ENCODE measurements around the gene DDRGK1. TPM values are rescaled to one million over a fixed set of nuclear protein-coding genes. Genes with fewer than 3 reads are reported as not detected.

The DDRGK1 gene
- total RNA-seq, 1 donor from 2014 or later = 108 TPM

GRCh38 chr20:3203315-3204123, 963 bp downstream of the DDRGK1 start:
- no peak for TF ChIP-seq CTCF (IDR thresholded peaks at IDR 0.05; ENCODE audit: insufficient read depth, low read length, poor library complexity, severe bottlenecking)
- peaks cover 2% of the 10 kb centered on the region for H3K36me3 ChIP-seq (ENCODE audit: control insufficient read depth, insufficient read depth, low read length)
- H3K4me3 ChIP-seq (ENCODE audit: low read depth, low read length) = peak overlapping the region; percentile 69
- DNase-seq (ENCODE audit: low read depth) = no peak
- no peaks in the 10 kb centered on the region for H3K27me3 ChIP-seq (ENCODE audit: control insufficient read depth, insufficient read depth, low read length)

- Histone ChIP-seq H3K27me3 (ENCODE audit: control insufficient read depth, insufficient read depth, low read length) (no peaks in the 10 kb centered on the region), H3K36me3 (ENCODE audit: control insufficient read depth, insufficient read depth, low read length) (peaks cover 2% of the 10 kb centered on the region), H3K4me3 (ENCODE audit: low read depth, low read length) (peak overlapping the region; percentile 69)
- no peak for DNase-seq (ENCODE audit: low read depth)
- no peak for TF ChIP-seq CTCF (IDR thresholded peaks at IDR 0.05; ENCODE audit: insufficient read depth, low read length, poor library complexity, severe bottlenecking)
These were observed 1.5 kb downstream of the DDRGK1 start for GRCh38 chr20:3202965-3203314.

- Histone ChIP-seq H3K27me3 (ENCODE audit: control insufficient read depth, insufficient read depth, low read length) (no peaks in the 10 kb centered on the region), H3K4me3 (ENCODE audit: low read depth, low read length) (no peak overlapping the region), H3K36me3 (ENCODE audit: control insufficient read depth, insufficient read depth, low read length) (peaks cover 2% of the 10 kb centered on the region)
- TF ChIP-seq CTCF (IDR thresholded peaks at IDR 0.05; ENCODE audit: insufficient read depth, low read length, poor library complexity, severe bottlenecking) = no peak
- no peak for DNase-seq (ENCODE audit: low read depth)
These were observed 4.3 kb downstream of the DDRGK1 start for GRCh38 chr20:3199976-3200755.

GRCh38 chr20:3199206-3199605, 5.3 kb downstream of the DDRGK1 start:
- peaks cover 5% of the 10 kb centered on the region for H3K36me3 ChIP-seq (ENCODE audit: control insufficient read depth, insufficient read depth, low read length)
- TF ChIP-seq CTCF (IDR thresholded peaks at IDR 0.05; ENCODE audit: insufficient read depth, low read length, poor library complexity, severe bottlenecking) = no peak
- no peaks in the 10 kb centered on the region for H3K27me3 ChIP-seq (ENCODE audit: control insufficient read depth, insufficient read depth, low read length)
- no peak overlapping the region for H3K4me3 ChIP-seq (ENCODE audit: low read depth, low read length)
- DNase-seq (ENCODE audit: low read depth) = no peak

- no peak for TF ChIP-seq CTCF (IDR thresholded peaks at IDR 0.05; ENCODE audit: insufficient read depth, low read length, poor library complexity, severe bottlenecking)
- Histone ChIP-seq H3K4me3 (ENCODE audit: low read depth, low read length) (no peak overlapping the region), H3K27me3 (ENCODE audit: control insufficient read depth, insufficient read depth, low read length) (no peaks in the 10 kb centered on the region), H3K36me3 (ENCODE audit: control insufficient read depth, insufficient read depth, low read length) (peaks cover 6% of the 10 kb centered on the region)
- DNase-seq (ENCODE audit: low read depth) = no peak
These were observed 8.8 kb downstream of the DDRGK1 start for GRCh38 chr20:3195590-3196237.
